Activated T-helper 1 cell treated with anti-CD3 and anti-CD28 coated beads, Interleukin-2, amount 50 U/mL, for 16 hours (primary cell): ENCODE results near the gene WFDC8.

Experiments
- DNase-seq, 2 donors: peaks; one replicate each; pipeline ENCODE4 v3.0.0-alpha.2; 2020; ENCODE audit warnings: low read depth in 1 of 2, low spot score in 1 of 2

The WFDC8 gene

GRCh38 chr20:45550765-45551164 is 28.3 kb downstream of the WFDC8 start:
- no peak for DNase-seq

- no peak for DNase-seq
Measured at GRCh38 chr20:45548410-45548809, 30.7 kb downstream of the WFDC8 start.

GRCh38 chr20:45547206-45547770 is 31.8 kb downstream of the WFDC8 start, which contains the start of gene EPPIN:
Gene EPPIN, minus strand, starts transcription at chr20:45547401. Its CDS starts 44 bp downstream, at chr20:45547357.
- no peak for DNase-seq

- DNase-seq, result no peak
Measured at GRCh38 chr20:45545754-45546453, 33.2 kb downstream of the WFDC8 start.

GRCh38 chr20:45545351-45545750 is 33.7 kb downstream of the WFDC8 start:
- no peak for DNase-seq

- DNase-seq, result no peak
Measured at GRCh38 chr20:45539382-45539781, 39.7 kb downstream of the WFDC8 start, which contains the start of gene WFDC6. Gene WFDC6, minus strand, starts transcription at chr20:45539482. Its CDS starts 75 bp downstream, at chr20:45539407.

- DNase-seq, result no peak
Measured at GRCh38 chr20:45538209-45538799, 40.8 kb downstream of the WFDC8 start.

GRCh38 chr20:45527294-45527693 is 51.8 kb downstream of the WFDC8 start:
- DNase-seq, result no peak

- no peak for DNase-seq
Measured at GRCh38 chr20:45523821-45524220, 55.3 kb downstream of the WFDC8 start.

GRCh38 chr20:45518282-45518681 is 60.8 kb downstream of the WFDC8 start:
- no peak for DNase-seq

GRCh38 chr20:45515147-45515913 is 63.8 kb downstream of the WFDC8 start, which contains the start of gene SPINT3:
Gene SPINT3, minus strand, starts transcription at chr20:45515622. Its CDS starts 14 bp downstream, at chr20:45515608.
- no peak for DNase-seq

- DNase-seq, result no peak
Measured at GRCh38 chr20:45510242-45510862, 68.7 kb downstream of the WFDC8 start.

- no peak for DNase-seq
Measured at GRCh38 chr20:45509091-45509490, 70.0 kb downstream of the WFDC8 start.

GRCh38 chr20:45508068-45508886 is 70.8 kb downstream of the WFDC8 start:
- no peak for DNase-seq

GRCh38 chr20:45507011-45507820 is 71.9 kb downstream of the WFDC8 start:
- no peak for DNase-seq

- no peak for DNase-seq
Measured at GRCh38 chr20:45506398-45506797, 72.7 kb downstream of the WFDC8 start.

- no peak for DNase-seq
Measured at GRCh38 chr20:45503403-45503802, 75.7 kb downstream of the WFDC8 start.

GRCh38 chr20:45502561-45502960 is 76.5 kb downstream of the WFDC8 start:
- DNase-seq, result no peak
